HG03175 (cell line): Measurements from ENCODE around the gene PRSS8.
"Not testable (repeated sequence)": the region's sequence is repeated elsewhere in the genome, so short reads cannot be mapped to it uniquely, and the experiment has no call there.

Experiments used
- ATAC-seq: cut with Tn5 transposase; IDR thresholded peaks from one replicate; pipeline ENCODE4 v1.9.1; 2021; ENCODE audit warnings: mild to moderate bottlenecking, moderate library complexity; ENCODE audit not compliant: unreplicated experiment

PRSS8 gene

DNA sequence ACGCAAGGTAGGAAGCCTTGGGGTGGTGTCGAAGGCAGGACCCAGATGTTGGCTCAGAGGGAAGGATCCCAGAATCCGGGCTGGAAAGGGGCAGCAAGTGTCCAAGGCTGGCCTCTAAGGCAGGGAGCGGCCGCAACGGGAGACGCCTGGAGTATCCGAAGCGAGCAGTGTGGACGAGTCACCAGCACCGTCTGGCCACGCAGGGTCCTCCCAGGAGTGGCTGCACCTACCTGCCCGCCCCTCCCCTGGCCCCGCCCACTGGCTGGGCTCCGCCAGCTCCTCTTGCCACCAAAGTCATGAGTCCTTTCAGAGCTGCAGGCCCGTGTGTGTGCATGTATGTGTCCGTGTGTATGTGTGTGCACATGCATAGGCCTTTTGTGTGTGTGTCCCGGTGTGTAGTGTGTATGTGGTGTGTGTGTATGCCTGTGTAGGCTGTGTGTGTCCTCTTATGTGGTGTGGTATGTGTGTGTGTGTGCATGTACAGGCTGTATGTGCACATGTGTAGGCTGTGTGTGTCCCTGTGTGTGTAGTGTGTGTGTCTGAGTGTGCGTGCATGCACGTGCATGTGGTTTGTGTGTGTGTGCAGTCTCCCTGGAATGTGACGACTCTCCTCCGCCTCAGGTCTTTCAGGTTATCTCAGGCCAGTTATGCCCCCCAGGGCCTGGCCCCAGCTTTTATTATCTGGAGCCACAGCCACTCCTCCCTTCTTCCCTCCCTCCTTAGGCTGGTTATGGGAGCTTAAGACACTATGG lies at the start of gene PRSS8:
Gene PRSS8, minus strand, starts transcription at position 193 of the 752 bp plus-strand sequence. CDS start 229 bp downstream, outside the sequence.
- no peak for ATAC-seq

DNA sequence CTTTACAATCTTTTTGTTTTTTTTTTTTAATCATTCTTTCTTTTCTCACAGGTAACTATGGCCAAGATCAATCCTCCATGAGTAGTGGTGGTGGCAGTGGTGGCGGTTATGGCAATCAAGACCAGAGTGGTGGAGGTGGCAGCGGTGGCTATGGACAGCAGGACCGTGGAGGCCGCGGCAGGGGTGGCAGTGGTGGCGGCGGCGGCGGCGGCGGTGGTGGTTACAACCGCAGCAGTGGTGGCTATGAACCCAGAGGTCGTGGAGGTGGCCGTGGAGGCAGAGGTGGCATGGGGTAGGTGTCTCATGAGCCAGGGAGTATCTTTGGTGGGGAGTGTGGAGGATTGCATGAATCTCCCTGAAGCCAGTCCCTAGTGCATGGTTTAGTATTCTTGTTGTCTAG lies 49.4 kb upstream of the PRSS8 start:
- ATAC-seq: no peak

- ATAC-seq: no peak
Measured at GRCh38 chr16:31183432-31184428, 48.2 kb upstream of the PRSS8 start.

DNA sequence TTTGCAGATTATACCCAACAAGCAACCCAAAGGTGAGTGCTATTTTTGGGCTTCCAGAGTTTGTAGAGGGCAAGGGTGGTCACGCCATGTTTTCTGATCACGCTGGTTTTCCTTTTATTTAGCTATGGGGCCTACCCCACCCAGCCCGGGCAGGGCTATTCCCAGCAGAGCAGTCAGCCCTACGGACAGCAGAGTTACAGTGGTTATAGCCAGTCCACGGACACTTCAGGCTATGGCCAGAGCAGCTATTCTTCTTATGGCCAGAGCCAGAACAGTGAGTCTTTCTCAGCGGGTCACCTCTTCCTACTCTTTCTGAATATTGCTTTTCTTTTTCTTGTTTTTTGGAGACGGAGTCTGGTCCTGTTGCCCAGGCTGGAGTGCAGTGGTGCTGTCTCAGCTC lies 46.9 kb upstream of the PRSS8 start:
- no peak for ATAC-seq

DNA sequence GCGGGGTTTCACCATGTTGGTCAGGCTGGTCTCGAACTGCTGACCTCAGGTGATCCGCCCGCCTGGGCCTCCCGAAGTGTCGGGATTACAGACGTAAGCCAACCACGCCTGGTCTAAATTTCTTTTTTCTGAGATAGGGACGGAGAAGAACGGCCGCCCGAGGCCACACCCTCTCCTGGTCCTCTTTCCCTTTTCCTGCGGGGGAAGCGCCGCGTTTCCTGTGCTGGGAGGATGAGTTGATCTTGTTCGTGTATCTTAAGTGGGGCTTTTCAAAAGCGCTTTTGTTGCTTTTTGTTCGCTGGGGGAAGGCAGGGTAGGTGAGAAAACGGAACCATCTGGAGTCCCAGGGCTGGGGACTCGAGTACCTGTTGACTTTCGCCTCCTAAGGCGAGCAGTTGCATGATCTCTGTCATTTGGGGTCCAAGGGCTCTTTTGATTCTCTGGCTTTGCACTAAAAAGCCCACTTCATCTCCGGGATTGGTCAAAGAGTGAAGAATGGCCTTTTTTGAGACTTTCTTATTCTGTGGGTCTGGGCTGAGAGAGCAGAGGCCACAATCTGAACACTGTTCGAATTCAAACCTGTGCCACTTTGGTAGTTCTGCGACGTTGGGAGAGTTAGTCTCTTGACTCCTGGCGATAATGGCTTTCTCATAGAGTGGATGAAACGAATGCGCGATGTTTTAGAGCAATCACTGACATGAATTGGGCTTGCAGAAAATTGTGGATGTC lies 45.7 kb upstream of the PRSS8 start:
- no peak for ATAC-seq

- peak; percentile 50 for ATAC-seq
Measured at GRCh38 chr16:31179747-31180459, 44.4 kb upstream of the PRSS8 start, which contains the start of gene FUS. Gene FUS, plus strand, starts transcription at chr16:31180139. Its CDS starts 76 bp downstream, at chr16:31180215.

DNA sequence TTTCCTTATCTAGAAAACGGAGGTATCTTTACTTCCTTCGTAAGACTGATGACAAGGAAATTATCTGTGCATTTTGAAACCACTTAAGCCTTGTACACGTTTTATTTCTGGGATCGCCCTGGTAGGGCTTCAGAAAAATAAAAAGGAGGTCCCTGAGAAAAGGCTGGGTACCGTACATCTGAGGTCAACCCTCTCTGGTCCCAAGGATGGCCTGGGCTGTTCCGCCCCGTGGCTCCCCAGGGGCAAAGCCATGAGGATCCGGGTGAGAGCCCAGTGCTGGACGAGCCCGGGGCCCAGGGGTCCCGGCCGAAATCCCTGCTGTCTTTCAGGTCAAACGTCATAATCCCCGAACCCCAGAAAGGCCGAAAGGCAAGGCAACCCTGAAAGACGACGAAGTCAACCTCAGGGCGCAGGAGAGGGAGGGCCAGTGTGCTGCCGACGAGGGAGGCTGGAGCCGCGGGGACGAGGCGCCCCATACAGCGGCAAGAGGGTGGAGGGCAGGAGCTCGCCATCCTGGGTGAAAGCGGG lies 43.8 kb upstream of the PRSS8 start:
- peak; percentile 9 for ATAC-seq

DNA sequence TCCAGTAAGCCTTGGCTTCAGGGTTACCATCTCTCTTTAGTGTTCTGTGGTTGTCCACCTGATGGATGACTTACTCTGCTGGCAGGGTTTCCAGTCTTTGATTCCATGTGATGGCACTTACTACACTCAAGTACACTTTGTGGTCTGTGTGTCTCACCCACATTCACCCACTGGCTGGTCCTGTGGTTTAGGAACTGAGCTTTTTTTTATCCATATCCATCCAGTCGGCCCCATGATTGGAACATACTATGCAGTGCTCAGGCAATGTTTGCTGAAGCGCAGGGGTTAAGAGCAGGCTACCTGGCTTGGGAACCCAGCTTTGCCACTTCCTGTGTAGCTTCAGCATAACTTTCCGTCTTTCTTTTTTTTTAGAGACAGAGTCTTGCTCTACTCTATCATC lies 41.6 kb upstream of the PRSS8 start:
- no peak for ATAC-seq

GRCh38 chr16:31170048-31170447 lies 34.5 kb upstream of the PRSS8 start:
- ATAC-seq: not testable (repeated sequence)

- ATAC-seq: no peak
Measured at GRCh38 chr16:31168848-31169247, 33.3 kb upstream of the PRSS8 start.

GRCh38 chr16:31167315-31167714 lies 31.8 kb upstream of the PRSS8 start:
- no peak for ATAC-seq

DNA sequence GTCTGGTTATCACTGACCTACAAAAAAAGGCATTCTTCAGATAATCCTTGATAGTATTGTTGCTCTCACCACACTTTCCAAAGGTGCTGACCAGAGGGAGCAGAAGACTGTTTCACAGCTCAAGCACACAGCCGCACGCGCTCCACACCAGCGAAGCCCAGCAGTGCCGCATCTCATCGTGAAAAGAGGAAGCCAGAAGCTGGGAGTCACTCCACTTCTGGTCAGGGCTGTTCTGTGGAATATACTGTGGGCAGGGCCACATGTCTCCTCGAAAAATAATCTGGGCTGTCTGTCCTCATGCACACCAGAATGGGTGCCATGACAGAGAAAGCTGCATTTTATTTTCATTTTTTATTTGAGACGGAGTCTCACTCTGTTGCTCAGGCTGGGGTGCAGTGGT lies 21.6 kb upstream of the PRSS8 start:
- ATAC-seq: no peak

- ATAC-seq: not testable (repeated sequence)
Measured at GRCh38 chr16:31150976-31151375, 15.4 kb upstream of the PRSS8 start.

GRCh38 chr16:31149894-31150890 lies 14.7 kb upstream of the PRSS8 start, which contains the start of gene PRSS36:
Gene PRSS36, minus strand, starts transcription at chr16:31150066. Its CDS starts 31 bp downstream, at chr16:31150035.
- no peak for ATAC-seq

- no peak for ATAC-seq
Measured at GRCh38 chr16:31149332-31149731, 13.8 kb upstream of the PRSS8 start.

DNA sequence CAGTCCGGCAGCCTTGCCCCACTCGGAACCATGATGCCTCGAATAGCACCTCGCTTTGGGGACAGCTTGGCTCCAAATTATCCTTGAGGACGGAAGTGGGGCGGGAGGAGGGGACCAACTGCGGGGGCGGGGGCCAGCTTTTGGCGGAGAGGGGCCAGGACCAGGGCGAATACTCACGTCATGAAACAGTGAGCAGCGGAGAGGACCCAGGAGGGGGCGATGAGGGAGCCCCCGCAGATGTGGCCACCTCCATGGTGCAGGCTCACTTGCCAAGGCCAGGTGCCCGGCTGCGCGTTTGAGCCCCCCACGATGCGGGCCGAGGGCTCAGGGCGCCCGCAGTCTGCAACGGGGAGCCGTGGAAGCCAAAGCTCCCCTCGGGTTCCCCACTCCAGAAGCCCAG lies 13.4 kb upstream of the PRSS8 start:
- no peak for ATAC-seq

GRCh38 chr16:31148281-31148728 lies 12.8 kb upstream of the PRSS8 start:
- ATAC-seq: no peak

DNA sequence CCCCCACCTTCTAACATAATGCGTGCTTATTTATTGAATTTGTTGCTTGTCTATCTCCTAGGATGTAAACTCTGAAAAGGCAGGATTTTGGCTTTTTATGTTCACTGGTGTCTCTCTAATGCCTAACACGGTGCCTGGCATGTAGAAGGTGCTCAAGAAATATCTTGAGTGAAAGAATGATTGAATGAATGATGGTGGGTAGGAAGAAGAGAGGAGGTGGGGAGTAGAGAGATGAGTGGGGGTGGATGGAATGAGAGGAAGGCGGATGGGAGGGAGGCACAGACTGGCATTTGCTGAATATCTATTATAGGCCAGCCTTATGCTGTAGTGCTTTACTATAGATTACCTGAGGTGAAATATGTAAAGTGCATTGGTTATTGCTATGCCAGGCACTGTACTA lies 12.0 kb upstream of the PRSS8 start:
- no peak for ATAC-seq
